ENCODE results near the gene RSPRY1.

The RSPRY1 gene

DNA sequence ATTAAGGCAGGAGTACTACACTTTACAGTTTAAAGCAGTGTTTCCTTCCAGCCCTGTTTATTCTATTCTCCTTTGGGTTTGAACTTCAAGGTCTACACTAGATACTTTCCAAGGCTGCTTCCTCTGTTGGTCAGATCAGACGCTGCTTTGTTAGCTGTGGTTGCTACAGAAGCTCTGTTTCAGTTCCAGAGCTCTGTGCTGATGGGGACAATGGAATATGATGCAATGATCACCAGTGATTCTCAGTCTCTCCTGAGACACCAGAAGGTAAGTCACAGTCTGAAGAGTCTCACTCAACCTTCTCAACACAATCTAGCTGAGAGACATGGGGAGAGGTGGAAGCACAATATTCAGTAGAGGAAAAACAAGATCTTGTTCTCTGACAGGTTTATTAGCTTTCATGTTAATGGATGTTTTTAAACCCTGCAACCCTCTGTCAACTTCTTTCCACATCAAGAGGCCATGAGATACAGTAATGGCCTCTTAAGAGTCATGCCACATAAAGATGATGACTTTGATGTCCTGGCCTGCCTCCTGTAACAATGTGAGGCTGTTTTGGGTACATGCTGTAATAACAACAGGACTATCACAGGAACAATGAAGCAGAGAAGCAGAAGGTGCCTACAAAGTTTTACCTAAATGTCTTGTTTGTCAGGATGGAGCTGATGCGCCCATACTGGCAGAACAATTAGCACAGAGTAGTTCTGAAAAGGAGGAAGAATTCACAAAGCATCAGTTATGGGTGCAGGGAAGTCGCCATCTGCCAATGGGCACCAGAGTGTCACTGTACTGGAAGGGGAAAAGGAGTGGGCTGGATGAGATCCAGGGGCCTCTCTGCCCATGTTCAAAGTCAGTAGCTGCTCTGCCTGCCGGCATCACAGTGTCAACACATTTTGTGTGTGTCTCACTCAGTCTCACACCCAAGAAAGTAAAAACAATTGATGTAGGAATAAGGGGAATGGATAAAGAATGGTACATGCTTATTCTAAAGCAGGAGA is 33.7 kb upstream of the RSPRY1 start:
- no peak for DNase-seq

DNA sequence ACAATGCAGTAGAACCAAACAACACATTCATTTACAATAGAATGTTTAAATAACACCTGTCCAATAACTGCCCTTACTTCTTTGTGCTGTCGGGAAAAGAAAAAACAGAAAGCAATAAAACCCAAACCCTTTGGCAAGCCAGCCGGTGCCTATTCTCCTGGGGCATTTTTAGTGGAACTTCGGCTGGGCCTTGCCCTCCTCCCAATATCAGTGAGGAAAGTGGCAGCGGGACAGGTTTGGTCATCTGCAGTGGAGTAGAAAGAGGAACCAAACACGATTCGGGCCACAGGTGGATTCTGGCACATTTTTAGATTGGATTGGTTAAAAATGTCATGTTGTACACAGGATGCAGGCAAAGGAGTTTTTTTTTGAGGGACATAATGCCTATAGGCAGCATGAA is 32.3 kb upstream of the RSPRY1 start:
- DNase-seq = no peak

DNA sequence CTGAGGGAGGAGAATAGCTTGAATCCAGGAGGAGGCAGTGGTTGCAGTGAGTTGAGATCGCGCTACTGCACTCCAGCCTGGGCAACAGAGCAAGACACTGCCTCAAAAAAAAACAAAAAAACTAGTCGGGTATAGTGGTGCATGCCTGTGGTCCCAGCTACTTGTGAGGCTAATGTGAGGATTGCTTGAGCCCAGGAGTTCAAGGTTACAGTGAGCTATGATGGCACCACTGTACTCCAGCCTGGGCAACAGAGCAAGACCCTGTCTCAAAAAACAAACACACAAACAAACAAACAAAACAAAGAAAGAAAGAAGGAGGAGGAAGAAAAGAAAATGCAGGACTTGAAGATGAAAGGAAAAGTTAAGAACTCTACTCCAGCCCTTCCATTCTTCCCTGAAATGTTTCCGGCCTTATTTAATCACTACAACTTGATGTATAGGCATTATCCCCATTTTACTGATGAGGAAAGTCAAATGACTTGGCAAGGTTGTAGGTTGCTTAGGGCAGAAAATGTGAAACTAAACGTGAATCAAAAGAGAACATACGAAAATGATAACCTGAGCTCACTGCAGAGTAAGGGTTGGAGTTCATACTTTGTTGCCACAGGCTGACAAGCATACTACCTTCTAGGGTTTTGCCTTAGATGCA is 30.3 kb upstream of the RSPRY1 start:
- no peak for DNase-seq

- no peak for DNase-seq
These were observed 29.8 kb upstream of the RSPRY1 start for GRCh38 chr16:57156351-57156703.

GRCh38 chr16:57157533-57157932 is 28.6 kb upstream of the RSPRY1 start:
- DNase-seq = no peak

DNA sequence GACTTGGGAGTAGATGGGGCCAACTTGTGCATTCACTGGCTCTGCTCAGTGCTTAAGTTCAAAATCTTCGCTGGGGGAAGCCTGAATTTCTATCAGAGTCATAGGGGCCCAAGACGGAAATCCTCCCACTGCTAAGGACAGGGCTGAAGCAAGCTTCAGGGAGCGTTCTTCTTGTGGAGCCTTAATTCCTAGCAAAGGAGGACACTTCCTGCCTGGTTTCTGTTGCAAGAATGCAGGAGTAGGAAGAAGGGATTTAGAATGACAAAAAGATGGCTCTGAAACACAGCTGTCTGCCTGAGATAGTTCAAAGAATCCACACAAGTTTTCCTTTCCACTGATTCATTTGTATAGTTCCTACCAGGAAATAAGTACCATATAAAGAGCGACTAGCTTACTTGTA is 26.7 kb upstream of the RSPRY1 start:
- no peak for DNase-seq

- no peak for DNase-seq
These were observed 22.3 kb upstream of the RSPRY1 start for GRCh38 chr16:57163842-57164241.

- no peak for DNase-seq
These were observed 20.6 kb upstream of the RSPRY1 start for GRCh38 chr16:57165483-57165882.

GRCh38 chr16:57165938-57166337 is 20.2 kb upstream of the RSPRY1 start:
- no peak for DNase-seq

GRCh38 chr16:57166451-57166850 is 19.7 kb upstream of the RSPRY1 start:
- no peak for DNase-seq

GRCh38 chr16:57166951-57167350 is 19.2 kb upstream of the RSPRY1 start:
- no peak for DNase-seq

- DNase-seq = no peak
These were observed 18.6 kb upstream of the RSPRY1 start for GRCh38 chr16:57167538-57167937.

DNA sequence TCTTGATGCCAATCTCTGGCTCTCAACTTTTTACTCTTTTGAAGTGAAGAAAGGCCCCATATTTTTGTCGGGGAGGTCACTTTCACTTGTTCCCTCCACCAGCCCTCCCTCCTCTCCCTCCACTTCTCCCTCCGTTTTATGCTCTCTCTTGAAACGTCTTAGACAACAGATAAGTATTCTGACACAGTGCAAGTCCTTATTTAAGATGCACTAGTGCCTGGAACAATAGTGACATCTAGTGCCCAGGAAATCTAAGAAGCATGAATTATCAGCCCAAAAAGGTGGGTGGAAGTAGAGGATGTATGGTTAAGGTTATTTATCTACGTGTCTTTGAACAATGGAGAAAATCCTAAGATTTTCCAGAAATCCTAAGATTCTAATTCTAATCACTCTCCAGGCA is 18.2 kb upstream of the RSPRY1 start:
- DNase-seq = peak; percentile 21

GRCh38 chr16:57169327-57169726 is 16.8 kb upstream of the RSPRY1 start:
- no peak for DNase-seq

GRCh38 chr16:57172721-57173290 is 13.3 kb upstream of the RSPRY1 start:
- no peak for DNase-seq

GRCh38 chr16:57175896-57176295 is 10.2 kb upstream of the RSPRY1 start:
- no peak for DNase-seq

- DNase-seq = no peak
These were observed 7.9 kb upstream of the RSPRY1 start for GRCh38 chr16:57178196-57178595.

DNA sequence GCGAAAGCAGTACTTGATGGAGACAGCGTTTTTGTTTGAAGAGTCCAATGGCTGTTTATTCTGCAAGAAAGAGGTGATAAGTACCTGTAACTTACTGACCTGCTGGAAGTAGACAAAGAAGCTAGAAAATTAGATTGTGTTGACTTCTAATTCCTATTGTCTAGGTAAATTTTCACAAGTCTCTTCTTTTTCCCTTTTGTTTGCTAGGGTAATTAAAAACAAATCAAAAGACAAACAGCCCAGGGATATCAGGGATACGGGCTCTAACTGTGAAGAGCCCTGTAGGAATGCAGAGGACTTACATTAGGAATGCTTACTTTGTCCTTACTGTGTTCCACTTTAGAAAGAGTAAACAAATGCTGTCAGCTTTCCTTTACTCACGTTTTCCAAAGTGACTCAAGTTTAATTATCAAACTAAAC is 7.3 kb upstream of the RSPRY1 start:
- DNase-seq = no peak

DNA sequence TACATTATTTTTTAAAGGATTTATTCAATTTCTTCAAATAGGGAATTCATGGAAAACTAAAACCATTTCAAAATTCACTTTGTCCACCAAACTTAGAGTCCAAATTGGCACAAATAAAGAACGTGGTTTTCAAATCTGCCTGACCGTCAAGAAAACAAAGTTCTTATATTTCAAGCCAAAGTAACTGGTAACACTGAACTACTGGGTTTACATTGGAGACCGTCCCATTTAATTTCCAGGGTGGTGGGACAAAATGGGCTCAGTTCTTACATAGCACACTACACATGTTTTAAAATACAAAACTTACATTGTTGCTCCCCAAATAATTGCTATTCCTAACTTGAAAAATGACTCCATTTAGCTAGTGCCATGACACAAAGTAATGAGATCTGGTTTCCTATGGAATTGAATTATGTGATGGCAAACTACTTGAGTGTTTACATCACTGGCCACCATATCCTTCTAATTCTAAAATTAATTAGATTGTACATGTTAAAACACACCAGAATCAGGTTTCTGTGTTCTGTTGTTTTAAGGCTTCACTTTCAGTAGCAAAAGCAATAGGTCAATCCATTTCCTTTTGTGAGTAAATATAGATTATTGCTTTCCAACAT is 6.8 kb upstream of the RSPRY1 start:
- no peak for DNase-seq

- DNase-seq = no peak
These were observed 2.0 kb upstream of the RSPRY1 start for GRCh38 chr16:57184113-57184512.

DNA sequence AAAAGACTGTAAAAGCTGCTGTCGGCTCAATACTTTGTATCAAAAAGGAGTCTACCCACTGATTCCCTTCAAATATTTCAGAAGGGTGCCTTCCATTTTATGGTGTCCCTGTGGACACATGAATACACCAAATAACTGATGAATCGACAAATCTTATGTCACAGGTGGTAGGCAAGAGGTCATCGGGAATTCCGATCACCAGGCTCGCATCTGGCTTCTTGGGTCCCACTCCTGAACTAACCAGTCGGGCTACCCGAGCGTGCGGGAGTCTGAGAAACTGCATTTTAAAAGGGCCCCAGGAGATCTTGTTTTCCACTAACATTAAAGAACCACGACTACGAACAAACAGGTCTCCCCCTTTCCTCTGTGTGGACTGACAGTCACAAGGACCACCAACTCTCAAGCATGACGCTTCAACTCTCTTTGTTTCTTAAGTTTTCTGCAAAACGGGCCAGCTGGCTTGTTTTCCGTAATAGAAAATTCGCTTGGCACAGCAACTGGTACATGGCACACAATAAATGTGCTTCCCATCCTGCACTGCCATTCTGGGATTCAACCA is 1.2 kb upstream of the RSPRY1 start:
- DNase-seq = no peak

DNA sequence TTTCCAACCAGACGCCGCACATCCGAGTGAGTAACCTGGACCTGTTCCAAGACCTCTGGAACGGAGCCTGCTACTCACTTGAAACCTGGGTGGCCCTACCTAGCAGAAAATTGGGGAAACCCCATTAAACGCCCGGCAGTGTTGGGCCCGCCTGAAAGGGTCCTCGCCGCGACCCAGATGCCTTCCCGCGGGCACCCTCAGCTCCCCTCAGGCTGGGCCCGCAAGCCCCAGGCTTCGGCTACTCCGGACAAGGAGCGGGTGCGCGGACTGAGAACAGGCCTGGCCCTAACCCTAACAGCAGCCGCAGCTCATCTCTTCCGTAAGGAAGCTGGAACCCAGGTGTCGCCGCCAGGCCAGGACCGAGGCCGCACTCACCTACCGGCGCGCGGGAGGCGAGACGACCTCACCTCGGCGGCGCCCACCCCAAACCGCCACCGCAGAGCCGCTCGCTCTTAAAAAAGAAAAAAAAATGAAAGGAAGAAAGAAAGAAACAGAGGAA is 634 bp upstream of the RSPRY1 start:
- peak; percentile 35 for DNase-seq

Measured in stimulated activated CD4-positive, alpha-beta T cell treated with anti-CD3 and anti-CD28 coated beads, Interleukin-4, amount 100 ng/mL, for 24 hours (primary cell).